ENCODE results near the gene MID1IP1.

MID1IP1 gene

GRCh38 chrX:38816155-38816554 lies 14.9 kb downstream of the MID1IP1 start:
- no peak for DNase-seq (ENCODE audit: low spot score)

DNA sequence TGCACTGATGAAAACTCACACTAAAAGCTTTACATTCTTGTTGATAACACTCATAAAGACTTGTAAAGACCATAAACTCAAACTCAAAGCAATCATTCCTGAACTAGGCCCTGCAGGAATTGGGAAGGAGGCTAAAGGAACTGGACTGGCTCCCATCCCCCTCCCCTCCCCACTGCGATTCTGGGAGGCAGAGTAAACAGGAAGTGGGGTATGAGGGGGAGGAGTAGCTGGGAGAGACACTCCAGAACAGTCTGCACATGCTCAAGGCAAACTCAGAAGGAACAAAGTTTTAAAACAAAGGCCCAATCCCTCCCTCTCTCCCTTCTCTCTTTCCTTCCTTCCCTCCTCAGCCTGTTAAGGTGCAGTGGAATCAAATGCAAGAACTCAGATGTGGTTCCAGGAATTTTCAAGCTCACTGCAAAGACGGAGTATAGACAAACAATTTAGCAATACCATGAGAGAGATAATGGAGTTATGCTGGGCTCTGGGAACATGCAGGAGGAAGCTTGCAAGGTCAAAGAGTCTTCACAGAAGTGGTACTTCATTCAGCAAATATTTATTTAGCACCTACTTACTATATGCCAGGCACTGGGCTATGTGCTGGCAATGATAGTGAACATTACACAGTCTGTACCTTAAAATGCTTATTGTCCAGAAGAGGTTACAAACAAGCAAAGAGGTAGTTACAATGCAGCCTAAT lies 15.9 kb downstream of the MID1IP1 start:
- DNase-seq (ENCODE audit: low spot score), result peak; percentile 44

DNA sequence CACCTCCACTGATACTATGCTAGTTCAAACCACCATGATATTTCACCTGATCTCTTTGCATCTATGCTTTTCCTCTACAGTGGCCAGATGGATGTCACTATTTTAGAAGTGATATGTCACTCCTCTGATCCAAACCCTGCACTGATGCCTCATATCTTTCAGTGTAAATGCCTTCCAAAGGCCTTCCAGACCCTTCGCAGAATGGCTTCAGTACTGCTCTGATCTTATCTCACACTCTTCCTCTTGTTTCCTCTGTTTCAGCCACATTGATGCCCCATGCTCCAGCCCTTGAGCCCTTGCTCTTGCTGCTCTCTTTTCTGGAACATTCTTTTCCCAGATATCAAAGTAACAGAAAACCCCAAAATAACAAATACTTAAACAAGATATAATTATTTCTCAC lies 17.9 kb downstream of the MID1IP1 start:
- DNase-seq (ENCODE audit: low spot score), result no peak

GRCh38 chrX:38819709-38820108 lies 18.4 kb downstream of the MID1IP1 start:
- no peak for DNase-seq (ENCODE audit: low spot score)

GRCh38 chrX:38820751-38821150 lies 19.5 kb downstream of the MID1IP1 start:
- DNase-seq (ENCODE audit: low spot score), result no peak

- no peak for DNase-seq (ENCODE audit: low spot score)
These were observed 22.9 kb downstream of the MID1IP1 start for GRCh38 chrX:38824176-38824575.

DNA sequence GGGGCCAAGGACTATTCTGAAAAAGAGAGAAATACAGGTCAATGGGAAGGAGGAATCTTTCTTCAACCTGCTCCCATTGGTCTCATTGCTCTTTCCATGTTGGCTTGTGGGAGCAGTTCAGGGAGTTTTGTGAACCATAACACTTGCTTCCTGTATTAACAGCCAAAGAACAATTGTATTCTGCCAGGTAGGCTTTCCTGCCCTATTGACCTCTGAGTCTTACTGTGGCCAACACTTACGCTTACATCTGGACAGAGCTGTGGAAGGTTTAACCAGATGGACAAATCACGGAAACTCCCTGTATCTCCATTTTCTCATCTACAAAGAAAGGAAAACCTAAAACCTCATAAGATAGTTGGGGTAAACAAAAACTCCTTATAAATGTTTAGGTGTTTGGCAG lies 30.7 kb downstream of the MID1IP1 start:
- no peak for DNase-seq (ENCODE audit: low spot score)

DNA sequence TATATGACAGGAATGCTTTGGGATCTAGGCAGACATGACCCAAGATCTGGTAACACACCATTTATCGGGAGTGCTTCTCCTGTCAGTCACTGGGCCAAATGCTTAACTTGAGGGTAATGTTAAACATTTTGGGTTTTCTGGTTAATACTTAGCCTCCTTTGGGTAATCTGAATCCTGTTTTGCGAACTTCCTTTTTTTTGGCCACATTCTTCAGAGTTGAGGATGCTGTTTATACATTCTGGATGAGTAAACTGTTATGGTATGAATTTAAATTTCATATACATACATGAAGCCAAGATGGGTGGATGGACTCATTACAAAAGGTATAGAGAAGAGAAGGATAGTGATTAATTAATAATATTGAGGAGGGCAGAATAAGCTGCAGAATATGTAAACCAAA lies 36.1 kb downstream of the MID1IP1 start:
- no peak for DNase-seq (ENCODE audit: low spot score)

GRCh38 chrX:38839277-38839676 lies 38.0 kb downstream of the MID1IP1 start:
- no peak for DNase-seq (ENCODE audit: low spot score)

DNA sequence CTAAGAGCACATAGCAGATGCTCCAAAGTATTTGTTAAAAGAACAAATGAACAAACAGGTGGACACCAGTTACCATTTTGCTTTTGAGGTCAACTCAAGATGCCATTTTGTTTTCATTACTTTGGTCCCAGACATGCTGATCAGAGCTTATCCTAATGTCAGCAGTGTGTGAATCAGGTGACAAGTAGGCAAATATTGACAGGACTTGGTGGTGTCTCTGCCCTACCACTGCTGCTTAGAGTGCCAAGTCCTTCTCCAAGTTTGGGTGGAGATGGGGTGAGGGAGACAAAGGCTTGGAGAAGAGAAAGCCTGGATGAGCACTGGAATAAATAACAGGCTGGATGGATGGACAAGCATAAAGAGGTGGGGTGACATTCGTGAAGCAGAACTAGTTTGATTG lies 38.7 kb downstream of the MID1IP1 start:
- no peak for DNase-seq (ENCODE audit: low spot score)

- DNase-seq (ENCODE audit: low spot score), result no peak
These were observed 40.5 kb downstream of the MID1IP1 start for GRCh38 chrX:38841750-38842149.

GRCh38 chrX:38845426-38845825 lies 44.2 kb downstream of the MID1IP1 start:
- peak; percentile 22 for DNase-seq (ENCODE audit: low spot score)

- no peak for DNase-seq (ENCODE audit: low spot score)
These were observed 46.1 kb downstream of the MID1IP1 start for GRCh38 chrX:38847206-38847902.

DNA sequence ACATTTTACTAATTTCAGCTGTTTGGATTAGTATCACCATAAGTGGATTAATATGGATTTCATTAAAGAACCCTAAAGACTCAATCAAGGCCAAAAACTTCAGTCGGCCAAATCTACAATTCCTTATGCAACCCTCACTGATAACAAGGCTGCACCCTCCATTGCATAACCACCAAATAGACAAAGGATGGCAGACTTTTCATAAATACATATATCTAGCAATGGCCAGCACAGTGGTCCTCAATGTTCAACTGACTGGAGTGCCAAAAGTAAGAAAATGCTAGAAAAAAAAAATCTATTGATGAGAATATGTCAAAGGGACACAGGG lies 46.6 kb downstream of the MID1IP1 start:
- DNase-seq (ENCODE audit: low spot score), result no peak

GRCh38 chrX:38848671-38849455 lies 47.6 kb downstream of the MID1IP1 start:
- no peak for DNase-seq (ENCODE audit: low spot score)

DNA sequence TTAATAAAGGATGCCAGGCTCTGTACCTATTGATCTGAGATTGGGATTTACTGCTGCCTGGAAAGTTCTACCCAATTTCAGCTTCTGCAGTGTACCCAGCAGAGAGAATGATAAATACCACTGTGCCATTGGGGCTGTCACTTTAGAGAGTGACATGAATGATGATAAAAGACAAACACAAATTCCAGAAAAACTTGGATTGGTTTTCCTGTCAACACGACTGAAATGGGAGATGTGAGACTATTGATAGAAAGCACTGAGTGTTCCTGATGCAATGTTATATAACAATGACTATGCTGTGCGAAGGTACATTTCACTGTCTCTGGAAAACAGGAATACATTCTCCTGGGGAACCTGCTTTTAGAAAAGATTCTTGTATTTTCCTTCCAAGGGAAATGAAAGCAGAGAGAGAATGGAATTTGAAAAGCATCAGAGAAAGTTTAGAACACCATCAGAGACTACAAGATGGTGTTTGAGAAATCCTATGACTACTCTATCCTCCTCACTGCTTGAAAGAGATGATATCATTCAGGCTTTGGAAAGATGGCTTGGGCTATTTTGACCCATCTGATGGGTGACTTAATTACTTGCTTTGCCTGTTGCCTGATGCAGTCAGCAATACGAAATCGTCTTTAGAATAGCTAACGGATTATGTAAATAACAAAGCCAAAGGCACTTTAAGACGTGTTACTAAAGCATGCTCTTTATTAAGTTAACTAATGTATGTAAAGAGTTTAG lies 49.7 kb downstream of the MID1IP1 start:
- DNase-seq (ENCODE audit: low spot score), result no peak

GRCh38 chrX:38854305-38854704 lies 53.0 kb downstream of the MID1IP1 start:
- no peak for DNase-seq (ENCODE audit: low spot score)

Measured in Ammon's horn (tissue), 1 donor.